Measurements from ENCODE around the gene FGF23.
"Not testable (repeated sequence)": the region's sequence is repeated elsewhere in the genome, so short reads cannot be mapped to it uniquely, and the experiment has no call there.

Gene FGF23

DNA sequence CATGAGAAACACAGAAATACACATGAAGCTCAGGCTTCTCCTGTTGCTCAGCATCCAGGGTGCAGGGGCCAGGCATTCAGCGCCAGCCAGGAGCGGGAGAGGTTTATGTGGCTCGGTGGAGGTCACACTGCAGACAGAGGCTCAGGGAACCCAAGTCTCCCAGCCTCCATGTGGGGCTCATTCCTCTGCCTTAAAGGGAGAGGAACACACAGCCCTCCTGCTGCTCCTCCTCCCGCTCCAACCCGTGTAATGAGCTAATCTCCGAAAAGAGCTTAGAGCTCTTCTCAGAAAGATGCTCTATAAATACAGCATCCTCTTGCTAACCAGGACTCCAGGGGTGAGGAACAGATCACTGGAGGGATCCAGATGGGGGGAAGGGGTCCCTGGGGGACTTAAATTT, 37.9 kb upstream of the FGF23 start:
- no peaks in the 10 kb centered on the region for H3K79me2 ChIP-seq (ENCODE audit: insufficient read depth, low read depth)
- no peaks in the 10 kb centered on the region for H4K20me1 ChIP-seq (ENCODE audit: insufficient read depth)
- H3K27ac ChIP-seq = no peak overlapping the region
- H3K36me3 ChIP-seq (ENCODE audit: insufficient read depth) = no peaks in the 10 kb centered on the region
- TF ChIP-seq, protein P1, sequence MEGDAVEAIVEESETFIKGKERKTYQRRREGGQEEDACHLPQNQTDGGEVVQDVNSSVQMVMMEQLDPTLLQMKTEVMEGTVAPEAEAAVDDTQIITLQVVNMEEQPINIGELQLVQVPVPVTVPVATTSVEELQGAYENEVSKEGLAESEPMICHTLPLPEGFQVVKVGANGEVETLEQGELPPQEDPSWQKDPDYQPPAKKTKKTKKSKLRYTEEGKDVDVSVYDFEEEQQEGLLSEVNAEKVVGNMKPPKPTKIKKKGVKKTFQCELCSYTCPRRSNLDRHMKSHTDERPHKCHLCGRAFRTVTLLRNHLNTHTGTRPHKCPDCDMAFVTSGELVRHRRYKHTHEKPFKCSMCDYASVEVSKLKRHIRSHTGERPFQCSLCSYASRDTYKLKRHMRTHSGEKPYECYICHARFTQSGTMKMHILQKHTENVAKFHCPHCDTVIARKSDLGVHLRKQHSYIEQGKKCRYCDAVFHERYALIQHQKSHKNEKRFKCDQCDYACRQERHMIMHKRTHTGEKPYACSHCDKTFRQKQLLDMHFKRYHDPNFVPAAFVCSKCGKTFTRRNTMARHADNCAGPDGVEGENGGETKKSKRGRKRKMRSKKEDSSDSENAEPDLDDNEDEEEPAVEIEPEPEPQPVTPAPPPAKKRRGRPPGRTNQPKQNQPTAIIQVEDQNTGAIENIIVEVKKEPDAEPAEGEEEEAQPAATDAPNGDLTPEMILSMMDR (conservative IDR thresholded peaks at IDR 0.05; ENCODE audit: low read depth, low read length) = no peak
- H3K4me1 ChIP-seq (ENCODE audit: low read depth, poor library complexity, severe bottlenecking) = no peaks in the 10 kb centered on the region
- H3K27me3 ChIP-seq (ENCODE audit: insufficient read depth, low read depth) = no peaks in the 10 kb centered on the region
- no peak overlapping the region for H3K4me2 ChIP-seq
- no peak overlapping the region for H3K9ac ChIP-seq
- H3K4me3 ChIP-seq (IDR thresholded peaks at IDR 0.05; ENCODE audit: insufficient read depth, low read depth, low read length) = no peak overlapping the region
- H2AFZ ChIP-seq (ENCODE audit: low read depth) = no peak overlapping the region

DNA sequence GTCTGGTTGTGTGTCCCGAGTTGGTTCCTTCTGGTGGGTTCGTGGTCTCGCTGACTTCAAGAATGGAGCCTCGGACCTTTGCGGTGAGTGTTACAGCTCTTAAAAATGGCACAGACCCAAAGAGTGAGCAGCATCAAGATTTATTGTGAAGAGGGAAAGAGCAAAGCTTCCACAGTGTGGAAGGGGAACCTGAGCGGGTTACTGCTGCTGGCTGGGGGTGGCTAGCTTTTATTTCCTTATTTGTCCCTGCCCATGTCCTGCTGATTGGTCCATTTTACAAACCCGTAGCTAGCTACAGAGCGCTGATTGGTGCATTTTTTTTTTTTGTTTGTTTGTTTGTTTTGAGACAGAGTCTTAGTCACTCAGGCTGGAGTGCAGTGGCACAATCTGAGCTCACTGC, 36.8 kb upstream of the FGF23 start:
- H3K4me3 ChIP-seq (IDR thresholded peaks at IDR 0.05; ENCODE audit: insufficient read depth, low read depth, low read length) = no peak overlapping the region
- H3K36me3 ChIP-seq (ENCODE audit: insufficient read depth) = no peaks in the 10 kb centered on the region
- H3K4me2 ChIP-seq = no peak overlapping the region
- H3K79me2 ChIP-seq (ENCODE audit: insufficient read depth, low read depth) = no peaks in the 10 kb centered on the region
- H3K27ac ChIP-seq = no peak overlapping the region
- no peak overlapping the region for H2AFZ ChIP-seq (ENCODE audit: low read depth)
- no peaks in the 10 kb centered on the region for H3K4me1 ChIP-seq (ENCODE audit: low read depth, poor library complexity, severe bottlenecking)
- TF ChIP-seq, protein P1 (conservative IDR thresholded peaks at IDR 0.05; ENCODE audit: low read depth, low read length) = no peak
- H3K27me3 ChIP-seq (ENCODE audit: insufficient read depth, low read depth) = no peaks in the 10 kb centered on the region
- no peaks in the 10 kb centered on the region for H4K20me1 ChIP-seq (ENCODE audit: insufficient read depth)
- H3K9ac ChIP-seq = no peak overlapping the region

DNA sequence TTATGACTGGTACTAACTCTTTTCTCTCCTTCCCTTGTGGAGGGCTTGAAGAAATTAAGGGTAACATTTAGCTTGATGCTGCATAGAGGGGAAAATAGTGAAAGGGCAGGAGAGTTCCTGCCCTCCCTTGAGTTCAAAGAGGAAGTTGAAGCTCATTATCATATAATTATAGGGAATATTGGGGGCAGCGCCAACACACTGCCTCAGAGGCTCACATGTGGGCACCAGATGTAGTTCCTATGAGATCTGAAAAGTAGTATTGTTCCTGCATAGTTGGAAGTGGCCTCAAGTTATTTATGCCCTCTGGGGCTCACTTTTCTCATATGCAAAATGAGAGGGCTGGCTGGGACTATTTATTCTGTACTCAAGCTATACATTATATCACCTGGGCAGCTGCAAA, 33.0 kb upstream of the FGF23 start:
- H3K79me2 ChIP-seq (ENCODE audit: insufficient read depth, low read depth) = no peaks in the 10 kb centered on the region
- no peaks in the 10 kb centered on the region for H3K27me3 ChIP-seq (ENCODE audit: insufficient read depth, low read depth)
- no peak overlapping the region for H3K4me2 ChIP-seq
- H3K27ac ChIP-seq = no peak overlapping the region
- H3K9ac ChIP-seq = no peak overlapping the region
- no peaks in the 10 kb centered on the region for H4K20me1 ChIP-seq (ENCODE audit: insufficient read depth)
- H3K4me3 ChIP-seq (IDR thresholded peaks at IDR 0.05; ENCODE audit: insufficient read depth, low read depth, low read length) = no peak overlapping the region
- H3K4me1 ChIP-seq (ENCODE audit: low read depth, poor library complexity, severe bottlenecking) = no peaks in the 10 kb centered on the region
- H2AFZ ChIP-seq (ENCODE audit: low read depth) = no peak overlapping the region
- no peaks in the 10 kb centered on the region for H3K36me3 ChIP-seq (ENCODE audit: insufficient read depth)
- TF ChIP-seq, protein P1 (conservative IDR thresholded peaks at IDR 0.05; ENCODE audit: low read depth, low read length) = no peak

DNA sequence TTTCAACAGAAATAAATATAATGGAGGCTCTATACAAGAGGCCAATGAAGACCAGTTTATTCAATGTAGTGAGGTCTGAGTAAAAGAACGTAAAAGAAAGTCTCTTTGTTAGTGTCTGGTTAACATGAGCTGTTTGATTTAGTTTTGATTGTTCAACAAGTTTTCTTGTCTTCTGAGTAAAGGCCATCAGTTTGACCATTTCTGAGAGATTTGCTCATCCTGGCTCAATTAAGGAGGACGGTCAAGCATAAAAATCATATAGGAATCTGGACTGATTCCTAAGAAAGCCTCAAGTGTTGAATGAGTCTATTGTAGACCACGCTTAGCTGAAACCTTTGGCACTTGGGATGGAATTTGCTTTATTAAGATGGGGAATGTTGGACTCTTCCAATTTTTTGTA, 32.5 kb upstream of the FGF23 start:
- no peaks in the 10 kb centered on the region for H3K36me3 ChIP-seq (ENCODE audit: insufficient read depth)
- H3K4me3 ChIP-seq (IDR thresholded peaks at IDR 0.05; ENCODE audit: insufficient read depth, low read depth, low read length) = no peak overlapping the region
- no peak overlapping the region for H2AFZ ChIP-seq (ENCODE audit: low read depth)
- no peaks in the 10 kb centered on the region for H3K79me2 ChIP-seq (ENCODE audit: insufficient read depth, low read depth)
- H4K20me1 ChIP-seq (ENCODE audit: insufficient read depth) = no peaks in the 10 kb centered on the region
- no peaks in the 10 kb centered on the region for H3K4me1 ChIP-seq (ENCODE audit: low read depth, poor library complexity, severe bottlenecking)
- no peak overlapping the region for H3K27ac ChIP-seq
- TF ChIP-seq, protein P1 (conservative IDR thresholded peaks at IDR 0.05; ENCODE audit: low read depth, low read length) = no peak
- no peak overlapping the region for H3K9ac ChIP-seq
- no peak overlapping the region for H3K4me2 ChIP-seq
- no peaks in the 10 kb centered on the region for H3K27me3 ChIP-seq (ENCODE audit: insufficient read depth, low read depth)

DNA sequence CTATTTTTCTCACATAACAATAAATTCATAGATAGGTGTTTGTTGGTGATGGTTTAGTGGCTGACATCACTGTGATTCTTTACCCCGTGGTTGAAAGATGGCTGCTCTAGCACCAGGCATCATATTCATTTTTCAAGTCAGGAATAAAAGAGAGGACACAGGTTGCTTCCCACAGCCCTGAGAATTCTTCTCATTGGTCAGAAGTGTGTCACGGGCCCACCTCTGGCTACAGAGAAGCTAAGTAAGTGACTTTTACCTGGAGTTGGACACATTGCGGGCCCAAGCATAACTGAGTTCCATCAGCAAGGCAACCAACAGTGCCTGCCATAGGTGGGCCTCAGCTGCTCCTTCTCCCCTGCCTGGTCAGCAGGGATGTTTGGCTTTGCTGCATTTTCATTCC, 27.6 kb upstream of the FGF23 start:
- no peaks in the 10 kb centered on the region for H4K20me1 ChIP-seq (ENCODE audit: insufficient read depth)
- H3K4me3 ChIP-seq (IDR thresholded peaks at IDR 0.05; ENCODE audit: insufficient read depth, low read depth, low read length) = no peak overlapping the region
- H3K9ac ChIP-seq = no peak overlapping the region
- no peak overlapping the region for H2AFZ ChIP-seq (ENCODE audit: low read depth)
- no peaks in the 10 kb centered on the region for H3K27me3 ChIP-seq (ENCODE audit: insufficient read depth, low read depth)
- no peaks in the 10 kb centered on the region for H3K79me2 ChIP-seq (ENCODE audit: insufficient read depth, low read depth)
- no peak overlapping the region for H3K27ac ChIP-seq
- TF ChIP-seq, protein P1 (conservative IDR thresholded peaks at IDR 0.05; ENCODE audit: low read depth, low read length) = no peak
- no peak overlapping the region for H3K4me2 ChIP-seq
- no peaks in the 10 kb centered on the region for H3K4me1 ChIP-seq (ENCODE audit: low read depth, poor library complexity, severe bottlenecking)
- no peaks in the 10 kb centered on the region for H3K36me3 ChIP-seq (ENCODE audit: insufficient read depth)

DNA sequence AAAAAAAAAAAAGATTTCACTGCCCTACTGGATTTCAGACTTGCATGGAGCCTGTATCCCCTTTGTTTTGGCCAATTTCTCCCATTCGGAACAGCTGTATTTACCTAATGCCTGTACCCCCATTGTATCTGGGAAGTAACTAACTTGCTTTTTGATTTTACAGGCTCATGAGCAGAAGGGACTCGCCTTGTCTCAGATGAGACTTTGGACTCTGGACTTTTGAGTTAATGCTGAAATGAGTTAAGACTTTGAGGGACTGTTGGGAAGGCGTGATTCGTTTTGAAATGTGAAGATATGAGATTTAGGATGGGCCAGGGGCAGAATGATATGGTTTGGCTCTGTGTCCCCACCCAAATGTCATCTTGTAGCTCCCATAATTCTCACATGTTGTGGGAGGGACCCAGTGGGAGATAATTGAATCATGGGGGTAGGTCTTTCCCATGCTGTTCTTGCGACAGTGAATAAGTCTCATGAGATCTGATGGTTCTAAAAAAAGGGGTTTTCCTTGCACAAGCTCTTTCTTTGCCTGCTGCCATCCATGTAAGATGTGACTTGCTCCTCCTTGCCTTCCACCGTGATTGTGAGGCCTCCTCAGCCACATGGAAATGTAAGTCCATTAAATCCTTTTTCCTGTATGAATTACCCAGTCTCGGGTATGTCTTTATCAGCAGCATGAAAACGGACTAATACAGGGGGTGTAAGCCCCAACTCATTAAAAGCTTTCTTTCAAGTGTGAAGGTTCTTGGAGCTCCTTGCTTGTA, 25.5 kb upstream of the FGF23 start:
- not testable (repeated sequence) for H3K36me3 ChIP-seq (ENCODE audit: insufficient read depth); H3K27me3 ChIP-seq (ENCODE audit: insufficient read depth, low read depth); H3K79me2 ChIP-seq (ENCODE audit: insufficient read depth, low read depth); H4K20me1 ChIP-seq (ENCODE audit: insufficient read depth); H2AFZ ChIP-seq (ENCODE audit: low read depth); H3K9ac ChIP-seq; H3K4me3 ChIP-seq (IDR thresholded peaks at IDR 0.05; ENCODE audit: insufficient read depth, low read depth, low read length); H3K4me2 ChIP-seq; H3K27ac ChIP-seq; H3K4me1 ChIP-seq (ENCODE audit: low read depth, poor library complexity, severe bottlenecking)

Data from KMS-11 (cell line).